ENCODE data around the gene SIRT7.

DNA sequence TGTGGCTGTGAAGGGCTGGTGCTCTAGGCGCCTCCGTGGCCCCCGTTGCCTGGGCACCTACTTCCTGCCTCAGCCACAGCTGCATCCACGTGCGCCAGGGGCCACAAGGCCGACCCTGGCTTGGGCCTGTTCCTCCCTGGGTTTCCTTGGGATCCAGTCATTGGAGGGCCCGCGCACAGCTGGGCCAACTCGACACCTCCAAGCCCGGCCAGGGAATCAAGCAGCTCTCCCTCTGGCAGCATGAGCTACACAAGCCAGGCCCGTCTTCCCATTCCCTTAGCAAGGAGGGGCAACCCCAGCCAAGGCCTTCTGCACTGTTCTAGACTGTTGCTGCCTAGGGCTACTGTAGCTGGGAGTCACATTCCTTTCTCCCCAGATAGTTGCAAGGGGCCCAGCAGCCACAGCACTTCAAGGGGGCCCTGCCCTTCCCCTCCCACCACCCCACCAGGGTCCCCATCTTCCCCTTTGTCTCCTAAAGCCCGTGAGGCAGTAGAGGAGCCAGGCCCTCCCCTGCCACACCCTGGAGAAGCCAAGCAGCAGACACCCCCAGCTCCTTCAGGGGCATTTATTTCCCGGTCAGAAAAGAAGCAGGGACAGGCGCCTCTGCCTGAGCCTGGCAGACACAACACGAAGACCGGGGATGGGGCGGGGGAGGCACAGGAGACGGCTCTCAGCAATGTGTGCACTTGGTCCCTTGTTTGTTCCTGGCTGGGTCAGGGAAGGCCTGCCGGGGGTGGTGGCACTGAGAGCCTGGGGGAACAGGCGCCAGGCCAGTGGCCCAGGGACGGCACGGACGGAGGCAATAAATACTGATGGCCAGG lies 50.6 kb downstream of the SIRT7 start:
- TF ChIP-seq, protein P1, sequence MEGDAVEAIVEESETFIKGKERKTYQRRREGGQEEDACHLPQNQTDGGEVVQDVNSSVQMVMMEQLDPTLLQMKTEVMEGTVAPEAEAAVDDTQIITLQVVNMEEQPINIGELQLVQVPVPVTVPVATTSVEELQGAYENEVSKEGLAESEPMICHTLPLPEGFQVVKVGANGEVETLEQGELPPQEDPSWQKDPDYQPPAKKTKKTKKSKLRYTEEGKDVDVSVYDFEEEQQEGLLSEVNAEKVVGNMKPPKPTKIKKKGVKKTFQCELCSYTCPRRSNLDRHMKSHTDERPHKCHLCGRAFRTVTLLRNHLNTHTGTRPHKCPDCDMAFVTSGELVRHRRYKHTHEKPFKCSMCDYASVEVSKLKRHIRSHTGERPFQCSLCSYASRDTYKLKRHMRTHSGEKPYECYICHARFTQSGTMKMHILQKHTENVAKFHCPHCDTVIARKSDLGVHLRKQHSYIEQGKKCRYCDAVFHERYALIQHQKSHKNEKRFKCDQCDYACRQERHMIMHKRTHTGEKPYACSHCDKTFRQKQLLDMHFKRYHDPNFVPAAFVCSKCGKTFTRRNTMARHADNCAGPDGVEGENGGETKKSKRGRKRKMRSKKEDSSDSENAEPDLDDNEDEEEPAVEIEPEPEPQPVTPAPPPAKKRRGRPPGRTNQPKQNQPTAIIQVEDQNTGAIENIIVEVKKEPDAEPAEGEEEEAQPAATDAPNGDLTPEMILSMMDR (IDR thresholded peaks at IDR 0.05) = no peak
- no peak for TF ChIP-seq POLR2A (IDR thresholded peaks at IDR 0.05)
